GM12891 (cell line): ENCODE results near the gene ITSN1. TPM values are rescaled to one million over a fixed set of nuclear protein-coding genes. Genes with fewer than 3 reads are reported as not detected.
"Not testable (repeated sequence)": the region's sequence is repeated elsewhere in the genome, so short reads cannot be mapped to it uniquely, and the experiment has no call there.

ENCODE experiments used
- DNase-seq: peaks from one replicate; pipeline ENCODE4 v3.0.0; 2011; ENCODE audit warnings: low spot score; ENCODE audit not compliant: insufficient read length
- FAIRE-seq: peaks from 2 replicates; lab custom pipeline; 2011; peaks lifted over from hg19 to GRCh38; lab: Jason Lieb, UNC
- PAX5 ChIP-seq: IDR thresholded peaks from 2 replicates; pipeline ENCODE4 v1.6.1; 2011; ENCODE audit warnings: low read length, moderate library complexity, mild to moderate bottlenecking; ENCODE audit not compliant: insufficient read depth, severe bottlenecking
- POLR2A ChIP-seq: IDR thresholded peaks from 2 replicates; pipeline ENCODE4 v1.6.1; 2011; ENCODE audit warnings: low read depth, low read length, control low read depth
- POLR2AphosphoS5 ChIP-seq: IDR thresholded peaks from 2 replicates; pipeline ENCODE4 v1.6.1; 2011; ENCODE audit warnings: low read depth, low read length, control low read depth
- POU2F2 ChIP-seq: IDR thresholded peaks from 2 replicates; pipeline ENCODE4 v1.6.1; 2011; ENCODE audit warnings: low read depth, mild to moderate bottlenecking, control low read depth, low read length, moderate library complexity
- SPI1 ChIP-seq: IDR thresholded peaks from 2 replicates; pipeline ENCODE4 v1.6.1; 2011; ENCODE audit warnings: low read depth, low read length, control low read depth
- TAF1 ChIP-seq: IDR thresholded peaks from 2 replicates; pipeline ENCODE4 v1.6.1; 2011; ENCODE audit warnings: low read depth, low read length, control low read depth
- polyA plus RNA-seq: library from polyadenylated mRNA; unstranded; fragments of >200 nt; gene quantifications from one replicate; pipeline ENCODE4 v1.2.1, GENCODE V29; 2012; ENCODE audit warnings: low read depth, missing spikeins, inconsistent platforms; ENCODE audit not compliant: missing spikeins

The ITSN1 gene
- polyA plus RNA-seq, result 0.59 TPM

DNA sequence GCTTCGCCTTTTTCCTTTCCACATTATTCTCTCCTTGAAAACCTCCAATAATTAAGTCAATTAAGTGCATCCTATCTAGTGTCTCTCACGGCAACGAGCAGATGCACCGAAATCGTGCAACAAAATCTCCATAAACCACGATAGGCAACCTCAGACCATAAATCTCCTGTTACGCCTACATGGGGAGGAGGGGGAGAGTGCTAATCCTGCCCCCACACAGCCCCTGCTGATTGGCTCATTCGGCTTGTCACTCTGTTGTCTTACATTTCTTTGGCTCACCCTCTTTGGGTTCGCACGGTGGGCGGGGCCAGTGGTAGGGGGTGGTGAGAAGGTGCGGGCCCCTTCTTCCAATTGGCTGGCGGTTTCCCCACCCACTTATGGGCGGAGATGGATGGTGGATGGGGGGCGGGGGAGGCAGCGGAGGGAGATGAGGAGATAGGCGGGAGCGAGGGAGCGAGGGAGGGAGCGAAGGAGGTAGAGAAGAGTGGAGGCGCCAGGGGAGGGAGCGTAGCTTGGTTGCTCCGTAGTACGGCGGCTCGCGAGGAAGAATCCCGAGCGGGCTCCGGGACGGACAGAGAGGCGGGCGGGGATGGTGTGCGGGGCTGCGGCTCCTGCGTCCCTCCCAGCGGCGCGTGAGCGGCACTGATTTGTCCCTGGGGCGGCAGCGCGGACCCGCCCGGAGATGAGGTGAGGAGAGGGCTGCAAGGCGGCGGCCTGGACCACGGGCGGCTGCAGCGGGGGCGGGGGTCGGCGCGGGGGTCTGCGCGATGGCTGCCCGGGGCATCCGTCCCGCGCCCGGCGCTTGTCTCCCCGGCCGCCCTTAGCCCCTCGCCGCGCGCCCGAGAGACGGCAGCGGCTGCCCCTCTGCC lies at the start of gene ITSN1:
TSS of gene ITSN1 (plus strand) at position 475 of the 869 bp plus-strand sequence. CDS start 76,328 bp downstream, outside the sequence.
- no peak for FAIRE-seq
- peak; percentile 88 for DNase-seq
- no peak for TF ChIP-seq POLR2A
- TF ChIP-seq TAF1, result no peak
- TF ChIP-seq POU2F2, result no peak; the same call in 1 of the 2 replicates
- TF ChIP-seq SPI1, result no peak
- no peak for TF ChIP-seq PAX5
- TF ChIP-seq POLR2AphosphoS5, result no peak

DNA sequence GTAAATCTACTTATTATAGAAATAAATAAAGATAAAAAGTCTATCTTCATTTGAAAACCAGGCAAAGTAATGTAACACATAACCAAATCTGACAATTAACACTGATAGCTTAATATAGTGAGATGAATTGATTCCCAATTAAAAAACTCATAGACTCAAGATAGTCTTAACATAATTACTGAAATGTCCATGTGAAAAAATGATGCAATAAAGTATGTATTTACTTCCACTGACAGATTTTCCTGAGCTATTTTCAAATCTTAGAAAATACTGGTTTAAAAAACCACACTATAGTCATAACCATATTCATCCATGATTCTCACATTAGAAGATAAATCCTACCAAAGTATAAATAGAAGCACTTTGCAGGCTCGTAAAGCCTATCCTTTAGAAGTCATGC lies 44.2 kb upstream of the ITSN1 start:
- TF ChIP-seq POLR2AphosphoS5 (no peak), POU2F2 (no peak), PAX5 (no peak), TAF1 (no peak), POLR2A (no peak)
- FAIRE-seq (no peak), DNase-seq (no peak)

GRCh38 chr21:33608559-33608958 lies 33.7 kb upstream of the ITSN1 start:
- TF ChIP-seq POLR2A (no peak), PAX5 (no peak), POLR2AphosphoS5 (no peak), TAF1 (no peak), SPI1 (no peak), POU2F2 (no peak)
- DNase-seq (no peak), FAIRE-seq (no peak)

- FAIRE-seq (no peak), DNase-seq (no peak)
- no peak for TF ChIP-seq SPI1
- TF ChIP-seq PAX5, result no peak
- no peak for TF ChIP-seq POLR2AphosphoS5
- no peak for TF ChIP-seq POLR2A
- TF ChIP-seq TAF1, result no peak
- no peak for TF ChIP-seq POU2F2
These were observed 31.1 kb upstream of the ITSN1 start for GRCh38 chr21:33611006-33611744.

GRCh38 chr21:33617565-33617964 lies 24.7 kb upstream of the ITSN1 start:
- FAIRE-seq, DNase-seq: not testable (repeated sequence)

- TF ChIP-seq POLR2AphosphoS5, result no peak
- TF ChIP-seq TAF1, result no peak
- no peak for TF ChIP-seq POU2F2
- TF ChIP-seq PAX5, result no peak
- TF ChIP-seq POLR2A, result no peak
- TF ChIP-seq SPI1, result no peak
- FAIRE-seq, result no peak
- no peak for DNase-seq
These were observed 23.9 kb upstream of the ITSN1 start for GRCh38 chr21:33618407-33618806.

GRCh38 chr21:33619726-33620125 lies 22.6 kb upstream of the ITSN1 start:
- TF ChIP-seq SPI1 (no peak), TAF1 (no peak), POLR2A (no peak), PAX5 (no peak), POU2F2 (no peak), POLR2AphosphoS5 (no peak)
- FAIRE-seq (no peak), DNase-seq (no peak)

GRCh38 chr21:33622253-33622652 lies 20.0 kb upstream of the ITSN1 start:
- DNase-seq (no peak), FAIRE-seq (no peak)
- no peak for TF ChIP-seq TAF1
- no peak for TF ChIP-seq SPI1
- TF ChIP-seq PAX5, result no peak
- no peak for TF ChIP-seq POU2F2
- TF ChIP-seq POLR2AphosphoS5, result no peak
- TF ChIP-seq POLR2A, result no peak

- FAIRE-seq, result not testable (repeated sequence)
These were observed 16.1 kb upstream of the ITSN1 start for GRCh38 chr21:33626151-33626550.

GRCh38 chr21:33634254-33634653 lies 8.0 kb upstream of the ITSN1 start:
- TF ChIP-seq POLR2AphosphoS5 (no peak), PAX5 (no peak), POLR2A (no peak), TAF1 (no peak), POU2F2 (no peak), SPI1 (no peak)
- no peak for FAIRE-seq

More at GRCh38 chr21:33626151-33626550, 16.1 kb upstream of the ITSN1 start:
- not testable (repeated sequence) for DNase-seq

More at GRCh38 chr21:33634254-33634653, 8.0 kb upstream of the ITSN1 start:
- no peak for DNase-seq
